Activated CD8-positive, alpha-beta memory T cell treated with anti-CD3 and anti-CD28 coated beads, Interleukin-2, amount 10 ng/mL, durations not matched to agents 7 days and 5 days (primary cell): ENCODE results near the gene RPS19. TPM values are rescaled to one million over a fixed set of nuclear protein-coding genes. Genes with fewer than 3 reads are reported as not detected.

ENCODE experiments used
- ATAC-seq: fragments of 150-1000 bp; cut with Tn5 transposase; one replicate; pipeline ENCODE4 v1.10.0; 2021; ENCODE audit warnings: moderate library complexity
- CTCF ChIA-PET: fragments of 350-600 bp; sonication (Branson Sonifier 250); formaldehyde crosslinking; loops from one replicate; lab custom pipeline; 2021; ENCODE audit warnings: antibody characterized with exemption; lab: Charles Lee
- DNase-seq: peaks from one replicate; pipeline ENCODE4 v3.0.0-alpha.2; 2020
- H3K27ac Mint-ChIP-seq: one replicate; pipeline ENCODE4 v1.8.0; 2021; ENCODE audit warnings: mild to moderate bottlenecking, mixed read lengths
- H3K27me3 Mint-ChIP-seq: one replicate; pipeline ENCODE4 v1.8.0; 2021; ENCODE audit warnings: mixed read lengths
- H3K36me3 Mint-ChIP-seq: one replicate; pipeline ENCODE4 v1.8.0; 2021; ENCODE audit warnings: mild to moderate bottlenecking, mixed read lengths
- H3K4me1 Mint-ChIP-seq: one replicate; pipeline ENCODE4 v1.8.0; 2021; ENCODE audit warnings: mixed read lengths
- H3K4me3 Mint-ChIP-seq: one replicate; pipeline ENCODE4 v1.8.0; 2021; ENCODE audit warnings: mild to moderate bottlenecking, moderate library complexity, mixed read lengths
- H3K9me3 Mint-ChIP-seq: one replicate; pipeline ENCODE4 v1.8.0; 2022; ENCODE audit warnings: low read depth, mixed read lengths
- total RNA-seq, 2 experiments: library from RNA; stranded (reverse); gene quantifications; one replicate each; pipeline ENCODE4 v1.2.3, GENCODE V29; 2021

RPS19 gene
- total RNA-seq: 1,000 to 10,000 TPM; 3,135 to 3,310 TPM

DNA sequence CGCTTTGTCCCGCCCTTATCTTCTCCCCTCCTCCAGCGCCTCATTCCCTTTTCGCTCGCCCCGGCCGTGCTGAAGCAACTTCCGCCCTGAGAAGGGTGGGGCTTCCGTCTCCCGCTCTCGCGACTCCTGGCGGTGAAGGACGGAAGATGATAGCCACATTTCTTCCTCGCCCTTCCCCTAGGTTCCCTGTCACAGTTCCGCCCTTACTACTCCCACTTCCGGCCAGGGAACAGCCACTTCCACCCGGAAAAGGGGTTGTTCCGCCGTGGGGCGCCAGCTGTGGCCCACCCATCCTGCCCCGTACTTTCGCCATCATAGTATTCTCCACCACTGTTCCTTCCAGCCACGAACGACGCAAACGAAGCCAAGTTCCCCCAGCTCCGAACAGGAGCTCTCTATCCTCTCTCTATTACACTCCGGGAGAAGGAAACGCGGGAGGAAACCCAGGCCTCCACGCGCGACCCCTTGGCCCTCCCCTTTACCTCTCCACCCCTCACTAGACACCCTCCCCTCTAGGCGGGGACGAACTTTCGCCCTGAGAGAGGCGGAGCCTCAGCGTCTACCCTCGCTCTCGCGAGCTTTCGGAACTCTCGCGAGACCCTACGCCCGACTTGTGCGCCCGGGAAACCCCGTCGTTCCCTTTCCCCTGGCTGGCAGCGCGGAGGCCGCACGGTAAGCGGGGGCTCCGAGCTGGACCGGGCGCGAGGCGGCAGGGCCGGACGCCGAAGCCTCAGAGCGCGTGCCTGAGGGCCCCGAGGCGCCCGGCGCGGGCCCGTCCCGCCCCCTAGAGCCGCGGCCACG, at the start of gene RPS19:
RPS19 (plus strand) TSS at position 638 of the 801 bp plus-strand sequence. CDS start 520 bp downstream, outside the sequence.
- peak within 1 kb of the TSS; percentile 94 for H3K27ac Mint-ChIP-seq
- H3K4me3 Mint-ChIP-seq: peak within 1 kb of the TSS; percentile 87
- CTCF ChIA-PET: interaction anchor here (0.7 to 4.7 kb wide), 24 partner anchors 9 to 175 kb away, joined by 3 to 83 read pairs (median 4); partner anchors contain the start of genes ARHGEF1, CD79A and RABAC1
- H3K4me1 Mint-ChIP-seq: peaks cover 46% of the 10 kb centered on the region
- H3K36me3 Mint-ChIP-seq: peaks cover 42% of the 10 kb centered on the region
- DNase-seq (peak; percentile 99), ATAC-seq (peak; percentile 87)
- H3K9me3 Mint-ChIP-seq: no peaks in the 10 kb centered on the region
- peaks cover 2% of the 10 kb centered on the region for H3K27me3 Mint-ChIP-seq

DNA sequence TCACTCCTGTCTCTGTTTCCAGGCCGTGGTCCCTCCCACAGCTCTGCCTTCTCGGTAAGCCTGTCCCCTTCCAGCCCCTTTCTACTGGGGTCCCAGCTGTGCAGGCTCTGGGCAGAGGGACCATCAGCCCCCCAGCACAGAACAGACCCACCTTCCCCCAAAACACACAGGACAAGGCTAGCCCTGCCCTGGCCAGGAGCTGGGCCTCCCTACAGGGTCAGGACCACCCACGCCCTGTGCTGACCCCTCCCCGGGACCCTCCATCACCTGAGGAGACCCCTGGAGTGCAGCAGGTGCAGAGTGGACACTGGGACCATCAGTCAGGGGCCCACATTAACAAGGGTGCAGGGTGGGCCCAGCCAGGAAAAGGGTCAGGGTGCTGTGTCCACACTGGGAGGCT, 49.8 kb upstream of the RPS19 start:
- CTCF ChIA-PET: interaction anchor here (1.3 to 2.9 kb wide), 5 partner anchors 8 to 57 kb away, joined by 3 to 10 read pairs (median 6); no protein-coding TSS in a partner anchor
- no peaks in the 10 kb centered on the region for H3K9me3 Mint-ChIP-seq

DNA sequence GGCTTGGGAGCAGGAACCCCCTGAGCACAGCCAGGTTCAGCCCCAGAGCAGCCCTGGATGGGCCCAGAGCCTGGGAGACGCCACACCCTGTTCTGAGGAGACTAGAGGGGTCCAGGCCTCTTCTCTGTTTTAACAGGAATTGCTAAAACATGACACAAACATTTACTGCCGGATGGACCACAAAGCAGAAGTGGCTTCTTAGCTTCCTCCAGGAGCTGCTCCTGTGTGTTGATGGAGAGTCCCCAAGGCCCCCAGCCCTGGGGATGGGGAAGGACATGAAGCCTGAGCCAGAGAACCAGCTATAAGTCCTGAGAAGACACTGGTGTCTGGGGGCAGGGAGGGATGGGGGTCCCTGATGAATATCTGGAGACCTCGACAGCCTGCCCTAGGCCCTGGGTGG, 49.0 kb upstream of the RPS19 start:
- no peak for DNase-seq
- H3K27me3 Mint-ChIP-seq: no peaks in the 10 kb centered on the region
- CTCF ChIA-PET: interaction anchor here (1.3 to 2.9 kb wide), 6 partner anchors 9 to 57 kb away, joined by 3 to 10 read pairs (median 6); no protein-coding TSS in a partner anchor
- H3K36me3 Mint-ChIP-seq: no peaks in the 10 kb centered on the region
- no peak for ATAC-seq
- no peak overlapping the region for H3K4me3 Mint-ChIP-seq
- no peak overlapping the region for H3K27ac Mint-ChIP-seq
- H3K4me1 Mint-ChIP-seq: peaks cover 2% of the 10 kb centered on the region
- H3K9me3 Mint-ChIP-seq: no peaks in the 10 kb centered on the region

More for the DNA sequence above, 49.8 kb upstream of the RPS19 start:
- H3K4me3 Mint-ChIP-seq: no peak overlapping the region
- no peak for ATAC-seq
- H3K27me3 Mint-ChIP-seq: peaks cover 4% of the 10 kb centered on the region
- no peak for DNase-seq
- peaks cover 2% of the 10 kb centered on the region for H3K4me1 Mint-ChIP-seq
- H3K27ac Mint-ChIP-seq: no peak overlapping the region
- H3K36me3 Mint-ChIP-seq: no peaks in the 10 kb centered on the region

DNA sequence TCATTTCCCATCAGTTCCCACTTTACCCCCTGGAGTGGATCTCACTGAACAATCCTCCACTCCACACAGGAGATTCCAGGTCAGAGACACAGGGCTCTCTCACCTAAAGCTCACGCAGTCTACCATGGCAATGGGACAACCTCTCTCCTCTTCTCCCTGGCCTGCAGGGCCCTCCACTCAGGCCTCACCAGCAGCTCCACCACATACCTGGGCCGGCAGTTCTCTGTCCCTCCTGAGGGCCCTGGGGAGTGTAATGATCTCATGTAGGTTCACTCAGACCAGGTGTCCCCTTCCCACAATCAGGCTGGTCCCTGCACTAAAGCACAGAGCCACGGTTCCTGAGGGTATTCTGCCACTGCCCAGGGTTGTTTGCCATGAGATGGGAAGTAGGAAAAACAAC, 48.1 kb upstream of the RPS19 start:
- no peaks in the 10 kb centered on the region for H3K36me3 Mint-ChIP-seq
- CTCF ChIA-PET: interaction anchor here (1.6 to 2.9 kb wide), 4 partner anchors 9 to 58 kb away, joined by 6 to 10 read pairs (median 7); no protein-coding TSS in a partner anchor
- H3K4me3 Mint-ChIP-seq: no peak overlapping the region
- peaks cover 2% of the 10 kb centered on the region for H3K4me1 Mint-ChIP-seq
- H3K27me3 Mint-ChIP-seq: no peaks in the 10 kb centered on the region
- H3K27ac Mint-ChIP-seq: no peak overlapping the region
- H3K9me3 Mint-ChIP-seq: no peaks in the 10 kb centered on the region
- no peak for ATAC-seq
- no peak for DNase-seq

DNA sequence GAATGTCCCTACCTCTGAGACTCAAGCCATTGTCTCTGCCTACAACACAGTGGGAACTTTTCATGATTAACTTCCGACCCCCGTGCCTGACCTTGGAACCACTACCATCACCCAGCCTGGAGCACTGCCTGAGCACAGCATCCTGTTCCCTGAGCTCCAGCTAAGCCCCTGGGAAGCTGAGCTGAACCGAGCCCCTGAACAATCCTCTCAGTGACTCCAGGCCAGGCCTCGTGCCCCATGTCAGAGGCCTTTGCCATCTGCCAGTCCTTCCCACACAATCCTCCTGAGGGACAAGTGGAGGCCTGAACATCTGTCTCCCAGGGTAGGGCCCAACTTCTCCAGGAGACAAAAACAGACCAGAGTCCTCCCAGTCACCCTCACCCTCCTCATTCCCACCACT, 46.1 kb upstream of the RPS19 start:
- Mint-ChIP-seq H3K36me3 (no peaks in the 10 kb centered on the region), H3K9me3 (no peaks in the 10 kb centered on the region), H3K4me3 (no peak overlapping the region), H3K27me3 (peaks cover 7% of the 10 kb centered on the region), H3K4me1 (peaks cover 2% of the 10 kb centered on the region), H3K27ac (no peak overlapping the region)
- no peak for DNase-seq
- ATAC-seq: no peak
- CTCF ChIA-PET: interaction anchor here (0.6 to 0.9 kb wide), 2 partner anchors 19 to 39 kb away, joined by 3 to 4 read pairs; no protein-coding TSS in a partner anchor

DNA sequence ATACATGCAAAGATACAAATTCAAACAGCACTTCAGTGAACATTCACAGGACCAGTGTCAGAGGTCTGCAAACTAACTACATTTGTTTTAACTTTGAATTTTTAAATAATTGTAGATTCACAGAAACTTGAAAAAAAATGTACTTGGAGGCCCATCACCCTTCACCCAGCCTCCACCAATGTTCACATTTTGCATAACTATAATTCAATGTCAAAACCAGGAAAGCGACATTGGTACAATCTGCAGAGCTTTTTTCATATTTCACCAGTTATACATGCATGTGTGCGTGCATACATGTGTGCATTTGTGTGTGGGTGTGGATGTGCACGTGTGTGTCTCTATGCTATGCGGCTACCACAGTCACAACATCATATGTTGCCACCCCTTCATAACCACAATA, 44.8 kb upstream of the RPS19 start:
- H3K9me3 Mint-ChIP-seq: no peaks in the 10 kb centered on the region
- CTCF ChIA-PET: interaction anchor here (6.6 kb wide), 1 partner anchor 23 kb away, joined by 105 read pairs; no protein-coding TSS in a partner anchor
- peaks cover 2% of the 10 kb centered on the region for H3K4me1 Mint-ChIP-seq
- ATAC-seq (no peak), DNase-seq (no peak)
- H3K27me3 Mint-ChIP-seq: peaks cover 7% of the 10 kb centered on the region
- no peaks in the 10 kb centered on the region for H3K36me3 Mint-ChIP-seq
- no peak overlapping the region for H3K27ac Mint-ChIP-seq
- no peak overlapping the region for H3K4me3 Mint-ChIP-seq

DNA sequence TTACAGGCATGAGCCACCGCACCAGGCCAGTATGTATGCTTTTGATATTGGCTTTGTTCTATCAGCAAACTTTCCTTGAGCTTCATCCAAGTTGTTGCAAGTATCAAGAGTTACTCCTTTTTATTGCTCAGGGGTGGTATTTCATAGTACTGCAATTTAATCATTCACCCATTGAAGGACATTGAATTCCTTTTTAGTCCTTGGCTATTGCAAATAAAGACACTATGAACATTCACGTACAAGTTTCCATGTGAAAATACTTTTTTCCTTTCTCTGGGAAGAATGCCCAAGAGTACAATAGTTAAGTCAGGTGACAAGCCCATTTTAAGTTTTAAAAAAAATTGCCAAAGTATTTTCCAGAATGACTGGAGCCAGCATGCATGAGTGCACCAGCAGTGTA, 43.3 kb upstream of the RPS19 start:
- CTCF ChIA-PET: interaction anchor here (6.6 kb wide), 1 partner anchor 24 kb away, joined by 105 read pairs; no protein-coding TSS in a partner anchor
- H3K4me3 Mint-ChIP-seq: no peak overlapping the region
- DNase-seq (no peak), ATAC-seq (no peak)
- H3K9me3 Mint-ChIP-seq: no peaks in the 10 kb centered on the region
- no peak overlapping the region for H3K27ac Mint-ChIP-seq
- peaks cover 19% of the 10 kb centered on the region for H3K27me3 Mint-ChIP-seq
- H3K4me1 Mint-ChIP-seq: peaks cover 4% of the 10 kb centered on the region
- H3K36me3 Mint-ChIP-seq: no peaks in the 10 kb centered on the region

DNA sequence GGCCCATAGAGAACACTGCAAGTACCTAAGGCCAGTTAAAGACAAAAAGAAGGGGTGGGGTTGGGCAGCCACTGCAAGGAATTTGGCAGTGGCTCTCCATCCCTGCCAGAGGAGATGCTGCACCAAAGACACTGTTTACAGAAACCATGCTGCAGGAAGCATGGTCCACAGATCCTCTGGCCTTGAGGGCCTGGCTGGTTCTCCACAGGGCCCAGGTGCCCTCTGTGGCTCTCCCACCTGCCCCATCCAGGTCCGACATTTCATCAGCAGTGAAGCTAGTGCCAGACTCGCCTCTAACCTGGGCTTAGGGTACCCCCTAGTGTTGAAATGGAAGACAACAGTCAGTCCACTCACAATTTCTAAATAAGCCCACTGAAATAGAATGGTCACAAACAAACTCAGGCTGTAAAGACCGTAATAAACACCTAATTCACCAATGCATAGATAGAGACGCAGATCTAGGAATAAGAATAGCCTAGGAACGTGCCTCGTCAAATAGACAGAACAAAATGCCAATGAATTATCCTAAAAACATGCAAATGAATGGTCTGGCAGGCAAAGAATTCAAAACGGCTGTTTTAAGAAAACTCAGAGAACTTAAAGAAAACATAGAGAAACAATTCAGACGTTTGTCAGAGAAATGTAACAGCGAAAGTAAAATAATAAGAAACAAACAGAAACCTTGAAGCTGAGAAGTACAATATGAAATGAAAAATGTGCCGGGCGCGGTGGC, 38.9 kb upstream of the RPS19 start:
- ATAC-seq (peak; percentile 78), DNase-seq (peak; percentile 56)
- CTCF ChIA-PET: interaction anchor here (0.6 to 6.6 kb wide), 17 partner anchors 9 to 343 kb away, joined by 3 to 105 read pairs (median 5); no protein-coding TSS in a partner anchor
- Mint-ChIP-seq H3K27me3 (peaks cover 39% of the 10 kb centered on the region), H3K4me1 (peaks cover 3% of the 10 kb centered on the region), H3K36me3 (no peaks in the 10 kb centered on the region), H3K9me3 (no peaks in the 10 kb centered on the region), H3K27ac (no peak overlapping the region), H3K4me3 (no peak overlapping the region)

DNA sequence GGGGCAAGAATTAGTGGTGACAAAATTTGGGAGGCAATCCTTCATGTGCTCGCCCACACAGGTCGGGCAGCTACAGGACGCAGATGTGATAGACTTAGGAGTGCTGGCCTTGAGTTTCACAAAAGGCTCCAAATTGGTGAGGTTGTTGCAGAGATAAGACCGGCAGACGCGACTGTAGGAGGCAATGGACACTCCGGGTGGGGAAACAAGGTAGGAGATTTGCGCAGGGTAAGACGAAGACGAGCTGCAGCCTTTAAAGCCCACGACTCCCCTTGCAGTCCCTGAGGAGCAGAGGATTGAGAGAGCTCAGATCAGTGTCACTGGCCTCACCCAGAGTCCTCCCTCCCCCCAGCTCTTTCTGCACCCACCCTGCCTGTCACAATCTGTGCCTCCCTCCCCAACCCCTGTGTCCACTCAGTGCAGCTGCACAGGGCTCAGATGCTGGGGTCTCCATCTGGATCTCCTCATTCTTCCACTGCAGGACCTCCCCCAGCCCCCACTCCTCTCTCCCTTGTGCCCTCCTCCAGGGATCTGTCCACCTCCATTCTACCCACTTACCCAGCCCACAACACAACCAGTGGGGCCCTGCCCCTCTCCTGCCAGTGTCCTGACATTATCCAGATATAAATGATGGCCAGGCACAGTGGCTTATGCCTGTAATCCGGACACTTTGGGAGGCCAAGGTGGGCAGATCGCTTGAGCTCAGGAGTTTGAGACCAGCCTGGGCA, 21.9 kb upstream of the RPS19 start:
- H3K4me3 Mint-ChIP-seq: no peak overlapping the region
- no peaks in the 10 kb centered on the region for H3K36me3 Mint-ChIP-seq
- ATAC-seq (no peak), DNase-seq (no peak)
- CTCF ChIA-PET: interaction anchor here (0.6 to 3.3 kb wide), 7 partner anchors 14 to 887 kb away, joined by 3 to 14 read pairs (median 4); no protein-coding TSS in a partner anchor
- no peaks in the 10 kb centered on the region for H3K4me1 Mint-ChIP-seq
- no peaks in the 10 kb centered on the region for H3K9me3 Mint-ChIP-seq
- peaks cover 37% of the 10 kb centered on the region for H3K27me3 Mint-ChIP-seq
- H3K27ac Mint-ChIP-seq: no peak overlapping the region

DNA sequence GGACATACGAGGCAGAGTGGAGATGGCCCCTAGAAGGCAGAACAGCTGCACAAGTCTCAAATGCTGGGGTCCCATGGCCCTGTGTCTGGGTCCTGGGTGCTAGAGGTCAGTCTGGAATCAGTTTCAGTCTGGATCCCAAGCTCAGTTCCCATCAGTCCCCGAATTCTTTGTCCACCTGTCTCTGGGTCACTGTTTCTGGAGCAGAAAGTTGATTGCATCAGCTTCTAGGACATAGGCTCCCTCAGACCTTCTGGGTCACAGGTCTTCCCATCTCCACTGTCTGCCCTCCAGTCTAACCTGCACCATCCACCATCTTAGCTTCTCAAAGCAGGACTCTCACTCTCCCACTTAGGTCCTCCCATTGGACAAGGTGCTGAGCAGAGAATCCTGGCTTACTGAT, 20.8 kb upstream of the RPS19 start:
- no peaks in the 10 kb centered on the region for H3K9me3 Mint-ChIP-seq
- DNase-seq: no peak
- H3K4me1 Mint-ChIP-seq: no peaks in the 10 kb centered on the region
- peaks cover 43% of the 10 kb centered on the region for H3K27me3 Mint-ChIP-seq
- no peak overlapping the region for H3K4me3 Mint-ChIP-seq
- H3K27ac Mint-ChIP-seq: no peak overlapping the region
- CTCF ChIA-PET: interaction anchor here (0.8 to 0.9 kb wide), 2 partner anchors 53 to 132 kb away, joined by 3 read pairs; no protein-coding TSS in a partner anchor
- ATAC-seq: no peak
- no peaks in the 10 kb centered on the region for H3K36me3 Mint-ChIP-seq

DNA sequence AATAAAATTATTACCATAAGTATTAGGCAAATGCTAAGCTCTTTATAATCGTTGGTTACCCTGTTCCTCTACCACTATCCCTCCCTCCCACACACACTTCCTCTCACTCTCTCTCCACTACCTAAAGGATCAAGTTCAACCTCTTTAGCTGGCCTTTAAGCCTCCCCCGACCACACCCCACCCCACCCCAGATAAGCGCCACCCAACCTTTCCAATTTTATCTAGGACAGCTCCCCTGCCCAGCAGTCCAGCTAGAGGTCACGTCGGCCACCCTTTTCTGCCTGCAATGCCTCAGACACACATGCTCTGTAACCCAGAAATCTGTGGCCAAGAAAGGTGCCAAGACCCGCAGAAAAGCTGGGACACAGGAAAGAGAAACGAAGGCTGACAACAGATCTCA, 16.7 kb upstream of the RPS19 start:
- DNase-seq (no peak), ATAC-seq (no peak)
- H3K27ac Mint-ChIP-seq: no peak overlapping the region
- H3K9me3 Mint-ChIP-seq: no peaks in the 10 kb centered on the region
- CTCF ChIA-PET: interaction anchor here (0.8 to 1.4 kb wide), 4 partner anchors 9 to 48 kb away, joined by 3 to 4 read pairs (median 3); partner anchors contain the start of gene RPS19
- H3K36me3 Mint-ChIP-seq: no peaks in the 10 kb centered on the region
- H3K27me3 Mint-ChIP-seq: peaks cover 20% of the 10 kb centered on the region
- no peak overlapping the region for H3K4me3 Mint-ChIP-seq
- no peaks in the 10 kb centered on the region for H3K4me1 Mint-ChIP-seq

DNA sequence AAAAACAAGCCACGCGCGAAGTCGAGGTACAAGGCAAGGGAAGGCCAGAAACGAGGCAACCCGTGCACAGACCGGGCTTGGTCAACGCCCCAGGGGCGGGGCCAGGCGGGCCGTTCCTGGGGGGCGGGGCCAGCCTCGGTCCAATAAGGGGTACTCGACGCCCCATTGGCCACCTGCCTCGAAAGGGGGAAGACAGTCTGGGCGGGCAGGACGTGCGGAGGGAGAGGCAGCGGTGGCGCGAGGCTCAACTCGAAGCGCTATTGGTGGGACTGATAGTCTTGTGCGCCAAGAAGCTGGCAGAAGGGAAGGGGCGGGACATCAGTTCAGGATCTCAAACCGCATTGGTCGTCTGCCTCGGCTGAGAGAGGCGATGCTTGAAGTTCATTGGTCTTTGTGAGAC, 15.5 kb upstream of the RPS19 start, which contains the start of gene LYPD4:
LYPD4 (minus strand) TSS at position 83 of the 400 bp plus-strand sequence. CDS start 5,398 bp downstream, outside the sequence.
- DNase-seq: no peak
- CTCF ChIA-PET: no interaction called here
- Mint-ChIP-seq H3K4me1 (no peaks in the 10 kb centered on the region), H3K27me3 (peaks cover 14% of the 10 kb centered on the region), H3K9me3 (no peaks in the 10 kb centered on the region), H3K27ac (no peak within 1 kb of the TSS), H3K36me3 (no peaks in the 10 kb centered on the region), H3K4me3 (no peak within 1 kb of the TSS)
- no peak for ATAC-seq

DNA sequence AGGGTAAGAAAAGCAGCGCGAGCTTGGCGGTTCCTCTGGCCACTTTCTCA, 15.2 kb upstream of the RPS19 start, which contains the start of gene DMRTC2:
DMRTC2 (plus strand) TSS at position 42 of the 50 bp plus-strand sequence. CDS start 2,387 bp downstream, outside the sequence.
- no peak within 1 kb of the TSS for H3K4me3 Mint-ChIP-seq

More for the DNA sequence above, 15.2 kb upstream of the RPS19 start, which contains the start of gene DMRTC2:
- Mint-ChIP-seq H3K27ac (no peak within 1 kb of the TSS), H3K36me3 (no peaks in the 10 kb centered on the region), H3K9me3 (no peaks in the 10 kb centered on the region), H3K4me1 (no peaks in the 10 kb centered on the region), H3K27me3 (peaks cover 13% of the 10 kb centered on the region)
- CTCF ChIA-PET: no interaction called here
- ATAC-seq (no peak), DNase-seq (no peak)
